PC-3 (cell line): ENCODE data around the gene CTF1. TPM values are rescaled to one million over a fixed set of nuclear protein-coding genes. Genes with fewer than 3 reads are reported as not detected.

Experiments
- ATAC-seq: fragments of 200-7000 bp; cut with Tn5 transposase; 2 replicates; pipeline ENCODE4 v1.9.1; 2020; ENCODE audit warnings: mild to moderate bottlenecking, moderate library complexity
- BruUV-seq: library from RNA; stranded (reverse); fragments of 400-500 nt; replicated peaks from 2 replicates; lab custom pipeline; 2021; lab: Mats Ljungman, UMichigan
- CTCF ChIA-PET: fragments of 300-600 bp; sonication (Branson Sonifier 250); formaldehyde crosslinking; loops from one replicate; lab custom pipeline; 2022; ENCODE audit warnings: antibody characterized with exemption; lab: Charles Lee
- POLR2A ChIA-PET: fragments of 300-600 bp; sonication (Branson Sonifier 250); formaldehyde crosslinking; loops from one replicate; lab custom pipeline; 2022; ENCODE audit warnings: antibody characterized with exemption; ENCODE audit not compliant: unreplicated experiment; lab: Charles Lee
- DNase-seq: peaks from one replicate; pipeline ENCODE4 v3.0.0-alpha.2; 2015
- H2AFZ ChIP-seq: fragments of 300-600 bp; sonication (generic); 2 replicates; pipeline ENCODE4 v1.6.0; 2016; ENCODE audit warnings: antibody characterized with exemption, low read length
- H3F3A ChIP-seq: fragments of 300-600 bp; sonication (generic); one replicate; pipeline ENCODE4 v1.6.0; 2017; ENCODE audit warnings: antibody characterized with exemption, low read length, control low read depth, mild to moderate bottlenecking; ENCODE audit not compliant: unreplicated experiment
- H3K27ac ChIP-seq: fragments of 300-600 bp; sonication (generic); 2 replicates; pipeline ENCODE4 v1.5.1; 2016; ENCODE audit warnings: mild to moderate bottlenecking, low read length
- H3K27me3 ChIP-seq: fragments of 300-600 bp; sonication (generic); 2 replicates; pipeline ENCODE4 v1.6.1; 2016; ENCODE audit warnings: low read length, mixed read lengths
- H3K36me3 ChIP-seq: fragments of 300-600 bp; sonication (generic); 2 replicates; pipeline ENCODE4 v1.6.1; 2016; ENCODE audit warnings: low read depth, mixed run types, low read length, mixed read lengths
- H3K4me1 ChIP-seq: fragments of 300-600 bp; sonication (generic); 2 replicates; pipeline ENCODE4 v1.5.1; 2016; ENCODE audit warnings: low read length; ENCODE audit not compliant: insufficient read depth
- H3K4me2 ChIP-seq: fragments of 300-600 bp; sonication (generic); 2 replicates; pipeline ENCODE4 v1.6.0; 2016; ENCODE audit warnings: low read length
- H3K4me3 ChIP-seq: fragments of 300-600 bp; sonication (generic); 2 replicates; pipeline ENCODE4 v1.5.1; 2016; ENCODE audit warnings: mild to moderate bottlenecking, low read length, mixed read lengths
- H3K79me2 ChIP-seq: fragments of 300-600 bp; sonication (generic); 2 replicates; pipeline ENCODE4 v1.6.1; 2017; ENCODE audit warnings: low read length, mixed read lengths
- H3K9ac ChIP-seq: fragments of 300-600 bp; sonication (generic); 2 replicates; pipeline ENCODE4 v1.6.0; 2016; ENCODE audit warnings: mild to moderate bottlenecking, low read length
- H3K9me2 ChIP-seq: fragments of 300-600 bp; sonication (generic); replicated peaks from 2 replicates; pipeline ENCODE4 v1.6.1; 2016; ENCODE audit warnings: mixed run types, low read length, mixed read lengths
- H3K9me3 ChIP-seq: fragments of 300-600 bp; sonication (generic); 2 replicates; pipeline ENCODE4 v1.6.1; 2016; ENCODE audit warnings: low read length, mixed read lengths
- H4K20me1 ChIP-seq: fragments of 300-600 bp; sonication (generic); 2 replicates; pipeline ENCODE4 v1.6.1; 2016; ENCODE audit warnings: low read length, mixed read lengths
- EZH2 ChIP-seq: fragments of 300-600 bp; sonication (generic); IDR thresholded peaks from one replicate; pipeline ENCODE4 v1.6.1; 2017; ENCODE audit warnings: antibody characterized with exemption, mild to moderate bottlenecking, low read length; ENCODE audit not compliant: unreplicated experiment
- EZH2phosphoT487 ChIP-seq: fragments of 300-600 bp; sonication (generic); IDR thresholded peaks from 2 replicates; pipeline ENCODE4 v1.6.1; 2018; ENCODE audit warnings: mild to moderate bottlenecking, antibody characterized with exemption, low read length, borderline replicate concordance
- intact Hi-C: fragments of 100-400 bp; cut with micrococcal nuclease; formaldehyde crosslinking; loops from 2 replicates; pipeline ENCODE4 v1.9.0; 2023
- total RNA-seq: library from RNA; depleted of rRNA; stranded (reverse); fragments of >200 nt; gene quantifications from 2 replicates; pipeline ENCODE4 v1.2.3, GENCODE V29; 2014
- TF ChIP-seq, protein P1 (sequence below): fragments of 300-600 bp; sonication (generic); conservative IDR thresholded peaks from 2 replicates; pipeline ENCODE4 v1.5.1; 2017; ENCODE audit warnings: antibody characterized with exemption, low read depth, mild to moderate bottlenecking, low read length

Gene CTF1
- total RNA-seq, 1 experiment from 2014 or later: 0.29 TPM

GRCh38 chr16:30903596-30903995 lies 7.2 kb downstream of the CTF1 start:
- intact Hi-C loops: loop anchor here (2.0 kb wide), 1 partner anchor 59 kb away; no protein-coding TSS in a partner anchor
- no peaks in the 10 kb centered on the region for H3K79me2 ChIP-seq
- no peak overlapping the region for H3K4me2 ChIP-seq
- no peaks in the 10 kb centered on the region; the same call in 1 of the 2 replicates for H3K4me1 ChIP-seq
- no peak overlapping the region for H3K27ac ChIP-seq
- ChIA-PET CTCF (no interaction called here), POLR2A (no interaction called here)
- no peaks in the 10 kb centered on the region for H4K20me1 ChIP-seq
- H3K9ac ChIP-seq: no peak overlapping the region
- ATAC-seq (no peak), DNase-seq (no peak)
- H3K9me3 ChIP-seq: no peaks in the 10 kb centered on the region
- H3F3A ChIP-seq: no peaks in the 10 kb centered on the region
- TF ChIP-seq, protein P1, sequence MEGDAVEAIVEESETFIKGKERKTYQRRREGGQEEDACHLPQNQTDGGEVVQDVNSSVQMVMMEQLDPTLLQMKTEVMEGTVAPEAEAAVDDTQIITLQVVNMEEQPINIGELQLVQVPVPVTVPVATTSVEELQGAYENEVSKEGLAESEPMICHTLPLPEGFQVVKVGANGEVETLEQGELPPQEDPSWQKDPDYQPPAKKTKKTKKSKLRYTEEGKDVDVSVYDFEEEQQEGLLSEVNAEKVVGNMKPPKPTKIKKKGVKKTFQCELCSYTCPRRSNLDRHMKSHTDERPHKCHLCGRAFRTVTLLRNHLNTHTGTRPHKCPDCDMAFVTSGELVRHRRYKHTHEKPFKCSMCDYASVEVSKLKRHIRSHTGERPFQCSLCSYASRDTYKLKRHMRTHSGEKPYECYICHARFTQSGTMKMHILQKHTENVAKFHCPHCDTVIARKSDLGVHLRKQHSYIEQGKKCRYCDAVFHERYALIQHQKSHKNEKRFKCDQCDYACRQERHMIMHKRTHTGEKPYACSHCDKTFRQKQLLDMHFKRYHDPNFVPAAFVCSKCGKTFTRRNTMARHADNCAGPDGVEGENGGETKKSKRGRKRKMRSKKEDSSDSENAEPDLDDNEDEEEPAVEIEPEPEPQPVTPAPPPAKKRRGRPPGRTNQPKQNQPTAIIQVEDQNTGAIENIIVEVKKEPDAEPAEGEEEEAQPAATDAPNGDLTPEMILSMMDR: no peak
- no peak for TF ChIP-seq EZH2phosphoT487
- TF ChIP-seq EZH2: no peak
- no peaks in the 10 kb centered on the region for H3K27me3 ChIP-seq
- no peaks in the 10 kb centered on the region for H3K36me3 ChIP-seq
- no TSS peak for BruUV-seq
- H3K4me3 ChIP-seq: no peak overlapping the region
- H2AFZ ChIP-seq: no peak overlapping the region
- H3K9me2 ChIP-seq: no peaks in the 10 kb centered on the region

DNA sequence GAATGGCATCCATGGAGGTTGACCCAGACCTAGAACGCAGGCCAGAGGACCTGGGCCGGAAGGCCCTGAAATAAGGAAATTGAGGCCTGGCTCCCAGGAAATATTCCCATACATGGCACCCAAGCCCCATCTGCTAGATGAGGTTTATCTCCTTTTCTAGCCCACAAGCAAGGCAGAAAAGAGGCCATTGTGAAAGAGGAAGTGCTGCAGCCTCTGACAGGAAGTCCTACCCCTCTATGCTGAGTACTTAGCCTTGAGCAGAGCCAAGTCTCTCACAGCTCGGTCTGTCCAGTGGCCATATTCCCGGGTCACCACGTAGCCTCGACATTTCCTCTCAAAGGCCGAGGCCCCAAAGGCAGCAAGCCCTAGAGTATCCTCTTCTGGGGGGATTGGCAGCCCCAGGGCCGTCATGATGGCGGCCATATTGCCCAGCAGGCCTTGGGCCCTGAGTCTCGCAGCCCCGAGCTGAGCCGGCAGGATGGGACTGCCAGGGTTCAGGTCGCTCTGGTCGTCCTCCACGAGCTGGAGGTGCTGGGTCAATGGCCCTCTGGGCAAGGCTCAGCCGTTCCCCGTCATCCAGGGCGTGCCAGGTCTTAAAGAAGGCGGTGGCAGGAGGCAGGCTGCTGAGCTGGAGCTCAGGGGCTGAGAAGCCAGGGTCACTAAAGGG lies 7.8 kb downstream of the CTF1 start:
- DNase-seq (no peak), ATAC-seq (no peak)
- H3K9me2 ChIP-seq: no peaks in the 10 kb centered on the region
- H3K4me1 ChIP-seq: no peaks in the 10 kb centered on the region; the same call in 1 of the 2 replicates
- no peak overlapping the region for H3K4me3 ChIP-seq
- intact Hi-C loops: no loop called here
- ChIA-PET CTCF (interaction anchor here (0.5 kb wide), 1 partner anchor 74 kb away, joined by 3 read pairs; no protein-coding TSS in a partner anchor), POLR2A (no interaction called here)
- no peak overlapping the region for H3K27ac ChIP-seq
- H3F3A ChIP-seq: no peaks in the 10 kb centered on the region
- H3K36me3 ChIP-seq: no peaks in the 10 kb centered on the region
- H3K4me2 ChIP-seq: no peak overlapping the region
- TF ChIP-seq, protein P1: no peak
- TF ChIP-seq EZH2phosphoT487: no peak
- TF ChIP-seq EZH2: no peak
- no peaks in the 10 kb centered on the region for H3K27me3 ChIP-seq
- H3K9me3 ChIP-seq: no peaks in the 10 kb centered on the region
- BruUV-seq: no TSS peak
- H3K9ac ChIP-seq: no peak overlapping the region
- H2AFZ ChIP-seq: no peak overlapping the region
- no peaks in the 10 kb centered on the region for H4K20me1 ChIP-seq
- H3K79me2 ChIP-seq: no peaks in the 10 kb centered on the region

- no peak overlapping the region for H3K4me2 ChIP-seq
- no peaks in the 10 kb centered on the region for H3K9me3 ChIP-seq
- H3K9ac ChIP-seq: no peak overlapping the region
- H3K79me2 ChIP-seq: no peaks in the 10 kb centered on the region
- H2AFZ ChIP-seq: no peak overlapping the region
- POLR2A ChIA-PET: no interaction called here
- H4K20me1 ChIP-seq: no peaks in the 10 kb centered on the region
- no peak overlapping the region for H3K4me3 ChIP-seq
- ATAC-seq (no peak), DNase-seq (no peak)
- no peaks in the 10 kb centered on the region for H3K36me3 ChIP-seq
- H3F3A ChIP-seq: no peaks in the 10 kb centered on the region
- H3K9me2 ChIP-seq: no peaks in the 10 kb centered on the region
- CTCF ChIA-PET: no interaction called here
- no peak overlapping the region for H3K27ac ChIP-seq
- H3K4me1 ChIP-seq: no peaks in the 10 kb centered on the region; the same call in 1 of the 2 replicates
- H3K27me3 ChIP-seq: no peaks in the 10 kb centered on the region
- no TSS peak for BruUV-seq
- intact Hi-C loops: no loop called here
- TF ChIP-seq, protein P1: no peak
- no peak for TF ChIP-seq EZH2
- no peak for TF ChIP-seq EZH2phosphoT487
Observed at GRCh38 chr16:30907064-30907463, 10.7 kb downstream of the CTF1 start.
